Common myeloid progenitor, CD34-positive (primary cell): ENCODE results near the gene CTSL.
A peak's percentile ranks its signal among the peaks of the same experiment; 100 is the strongest.

ENCODE experiments used
- CTCF ChIA-PET: fragments of 350-600 bp; sonication (Branson Sonifier 250); formaldehyde crosslinking; loops from one replicate; lab custom pipeline; 2021; ENCODE audit warnings: antibody characterized with exemption; lab: Charles Lee
- POLR2A ChIA-PET: fragments of 350-600 bp; sonication (Branson Sonifier 250); formaldehyde crosslinking; loops from one replicate; lab custom pipeline; 2021; ENCODE audit warnings: antibody characterized with exemption; lab: Charles Lee
- DNase-seq, 3 donors: peaks; one replicate each; pipeline versions ENCODE4 v3.0.0 to v3.0.0-alpha.2; 2013
- H3K27ac ChIP-seq, 2 experiments: 1 replicate in 1 of 2; 2 replicates in 1 of 2; pipeline ENCODE4 v1.7.0; 2013; ENCODE audit warnings: inconsistent platforms in 2 of 2, low read length in 2 of 2, mild to moderate bottlenecking in 2 of 2, low read depth in 1 of 2, moderate library complexity in 1 of 2; ENCODE audit not compliant: severe bottlenecking in 2 of 2, insufficient read depth in 1 of 2, poor library complexity in 1 of 2
- H3K27me3 ChIP-seq, 5 experiments: replicated peaks in 2 of 5; 1 replicate in 3 of 5; 2 replicates in 2 of 5; pipeline versions ENCODE4 v1.6.1 to v1.7.0; 2013; ENCODE audit warnings: low read length in 4 of 5, mild to moderate bottlenecking in 2 of 5, moderate library complexity in 2 of 5, inconsistent platforms in 1 of 5; ENCODE audit not compliant: insufficient read depth in 5 of 5, control insufficient read depth in 4 of 5
- H3K36me3 ChIP-seq, 4 experiments: 1 replicate in 2 of 4; 2 replicates in 2 of 4; pipeline versions ENCODE4 v1.6.1 to v1.7.0; 2013; ENCODE audit warnings: low read length in 3 of 4, control low read depth in 1 of 4, mild to moderate bottlenecking in 1 of 4; ENCODE audit not compliant: control insufficient read depth in 4 of 4, insufficient read depth in 4 of 4
- H3K4me1 ChIP-seq, 4 experiments: 1 replicate in 3 of 4; 2 replicates in 1 of 4; pipeline versions ENCODE4 v1.6.1 to v1.7.1; 2013; ENCODE audit warnings: low read length in 3 of 4, mild to moderate bottlenecking in 3 of 4, control low read depth in 1 of 4, inconsistent platforms in 1 of 4, moderate library complexity in 1 of 4; ENCODE audit not compliant: control insufficient read depth in 4 of 4, insufficient read depth in 4 of 4; ENCODE audit errors: control extremely low read depth in 1 of 4
- H3K4me3 ChIP-seq, 7 experiments: 1 replicate in 4 of 7; 2 replicates in 3 of 7; pipeline versions ENCODE4 v1.5.1 to v1.7.0; 2013; ENCODE audit warnings: mild to moderate bottlenecking in 7 of 7, low read length in 6 of 7, moderate library complexity in 6 of 7, inconsistent platforms in 2 of 7, low read depth in 2 of 7, control low read depth in 1 of 7; ENCODE audit not compliant: insufficient read depth in 4 of 7, control insufficient read depth in 1 of 7; ENCODE audit errors: extremely low read depth in 1 of 7
- H3K9me3 ChIP-seq, 5 experiments: 1 replicate in 4 of 5; 2 replicates in 1 of 5; pipeline versions ENCODE4 v1.6.1 to v1.7.1; 2013; ENCODE audit warnings: low read length in 4 of 5, mild to moderate bottlenecking in 2 of 5, inconsistent platforms in 1 of 5, low read depth in 1 of 5, moderate library complexity in 1 of 5; ENCODE audit not compliant: control insufficient read depth in 4 of 5, insufficient read depth in 2 of 5; ENCODE audit errors: control extremely low read depth in 1 of 5
- WGBS: methylation state at CpG from one replicate; pipeline ENCODE4 v1.1.5; 2013; ENCODE audit not compliant: insufficient coverage; 5-methylcytosine and 5-hydroxymethylcytosine counted together

CTSL gene

GRCh38 chr9:87699835-87700234 is 26.1 kb upstream of the CTSL start:
- no peaks in the 10 kb centered on the region for H3K4me1 ChIP-seq
- no peaks in the 10 kb centered on the region for H3K27me3 ChIP-seq
- 100% methylated on average over 3 of the region's 4 CpGs for WGBS
- no peaks in the 10 kb centered on the region for H3K9me3 ChIP-seq
- no peak for DNase-seq
- H3K36me3 ChIP-seq, result peaks cover 23 to 93% (median 67%) of the 10 kb centered on the region in 4 experiments
- no peak overlapping the region for H3K27ac ChIP-seq
- ChIA-PET POLR2A (no interaction called here), CTCF (interaction anchor here (0.6 to 1.6 kb wide), 2 partner anchors 12 to 14 kb away, joined by 3 read pairs; no protein-coding TSS in a partner anchor)
- no peak overlapping the region for H3K4me3 ChIP-seq

DNA sequence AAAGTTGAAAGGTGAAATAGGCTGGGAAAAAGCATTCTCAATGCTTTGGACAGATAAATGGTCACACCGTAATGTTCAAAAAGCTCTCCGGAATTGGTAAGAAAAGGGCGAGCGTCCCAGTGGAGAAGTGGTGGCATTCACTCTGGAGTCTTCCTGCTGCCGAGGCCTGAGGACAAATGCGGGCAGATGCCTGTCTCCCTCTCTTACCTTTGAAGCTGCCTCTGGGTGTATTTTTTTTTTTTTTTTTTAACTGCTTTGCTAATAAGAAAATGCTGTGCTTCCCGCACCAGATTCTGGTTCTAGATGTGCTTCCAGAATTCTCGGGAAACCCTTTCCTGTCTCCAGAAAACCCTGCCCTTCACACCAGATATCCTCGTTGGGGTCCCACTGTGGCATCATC is 24.4 kb upstream of the CTSL start:
- 98% methylated on average over 7 of the region's 9 CpGs for WGBS
- Histone ChIP-seq H3K27me3 (no peaks in the 10 kb centered on the region), H3K9me3 (no peaks in the 10 kb centered on the region), H3K36me3 (peaks cover 19 to 90% (median 70%) of the 10 kb centered on the region in 4 experiments), H3K4me3 (no peak overlapping the region), H3K4me1 (no peaks in the 10 kb centered on the region), H3K27ac (no peak overlapping the region)
- CTCF ChIA-PET, result no interaction called here
- POLR2A ChIA-PET, result no interaction called here
- no peak for DNase-seq

DNA sequence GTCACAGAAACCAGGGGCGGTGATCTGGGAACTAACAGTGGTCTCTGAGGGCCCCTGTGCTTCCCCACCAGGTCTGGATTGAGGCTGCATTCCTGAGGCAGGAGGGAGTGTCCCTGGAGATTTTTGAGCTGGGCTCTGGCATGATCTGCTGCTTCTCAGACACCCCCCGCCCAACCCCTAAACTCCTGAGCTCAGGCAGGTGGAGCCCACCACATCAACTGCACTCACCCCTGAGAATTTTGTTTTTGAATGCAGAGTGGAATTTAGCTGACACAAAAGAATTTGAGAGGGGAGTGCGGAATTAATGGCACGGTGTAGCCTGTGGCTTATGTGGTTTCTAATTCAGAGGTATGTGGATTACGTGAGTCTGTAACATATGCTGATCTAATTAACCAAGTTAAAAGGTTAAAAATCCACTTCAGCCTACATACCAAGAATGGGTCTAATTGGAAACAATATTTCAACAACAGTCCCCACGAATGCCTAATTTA is 23.9 kb upstream of the CTSL start:
- ChIA-PET CTCF (no interaction called here), POLR2A (no interaction called here)
- Histone ChIP-seq H3K9me3 (no peaks in the 10 kb centered on the region), H3K27me3 (no peaks in the 10 kb centered on the region), H3K36me3 (peaks cover 21 to 90% (median 70%) of the 10 kb centered on the region in 4 experiments), H3K4me3 (no peak overlapping the region), H3K4me1 (no peaks in the 10 kb centered on the region), H3K27ac (peak overlapping the region in 1 of 2 experiments; percentile 35)
- 100% methylated on average over 1 of the region's 6 CpGs for WGBS
- no peak for DNase-seq

GRCh38 chr9:87702921-87703320 is 23.0 kb upstream of the CTSL start:
- Histone ChIP-seq H3K27me3 (no peaks in the 10 kb centered on the region), H3K4me3 (no peak overlapping the region), H3K9me3 (no peaks in the 10 kb centered on the region), H3K36me3 (peaks cover 21 to 90% (median 70%) of the 10 kb centered on the region in 4 experiments), H3K27ac (no peak overlapping the region), H3K4me1 (peaks cover 0 to 3% (median 1%) of the 10 kb centered on the region in 4 experiments)
- POLR2A ChIA-PET, result no interaction called here
- CTCF ChIA-PET, result no interaction called here
- WGBS, result 97% methylated on average over 9 of the region's 9 CpGs
- no peak for DNase-seq

- WGBS, result 97% methylated on average over 7 of the region's 7 CpGs
- DNase-seq, result no peak
- Histone ChIP-seq H3K36me3 (peaks cover 16 to 88% (median 68%) of the 10 kb centered on the region in 4 experiments), H3K4me1 (peaks cover 0 to 4% (median 2%) of the 10 kb centered on the region in 4 experiments), H3K27me3 (no peaks in the 10 kb centered on the region), H3K27ac (no peak overlapping the region), H3K9me3 (no peaks in the 10 kb centered on the region), H3K4me3 (no peak overlapping the region)
- ChIA-PET POLR2A (interaction anchor here (0.7 kb wide), 1 partner anchor 858 kb away, joined by 3 read pairs; no protein-coding TSS in a partner anchor), CTCF (no interaction called here)
Observed at GRCh38 chr9:87703636-87704276, 22.2 kb upstream of the CTSL start.

GRCh38 chr9:87704342-87704741 is 21.6 kb upstream of the CTSL start:
- WGBS, result 90% methylated on average over 6 of the region's 6 CpGs

GRCh38 chr9:87706066-87706739 is 19.7 kb upstream of the CTSL start:
- no peak for DNase-seq
- 97% methylated on average over 38 of the region's 39 CpGs for WGBS
- Histone ChIP-seq H3K27me3 (no peaks in the 10 kb centered on the region), H3K4me1 (peaks cover 0 to 4% (median 2%) of the 10 kb centered on the region in 4 experiments), H3K4me3 (no peak overlapping the region), H3K36me3 (peaks cover 18 to 73% (median 68%) of the 10 kb centered on the region in 4 experiments), H3K27ac (no peak overlapping the region), H3K9me3 (no peaks in the 10 kb centered on the region)
- POLR2A ChIA-PET, result no interaction called here
- CTCF ChIA-PET, result interaction anchor here (1.3 kb wide), 1 partner anchor 8 kb away, joined by 4 read pairs; no protein-coding TSS in a partner anchor

More at GRCh38 chr9:87704342-87704741, 21.6 kb upstream of the CTSL start:
- Histone ChIP-seq H3K9me3 (no peaks in the 10 kb centered on the region), H3K27me3 (no peaks in the 10 kb centered on the region), H3K27ac (no peak overlapping the region), H3K4me1 (peaks cover 0 to 4% (median 2%) of the 10 kb centered on the region in 4 experiments), H3K36me3 (peaks cover 16 to 86% (median 72%) of the 10 kb centered on the region in 4 experiments), H3K4me3 (no peak overlapping the region)
- no peak for DNase-seq
- POLR2A ChIA-PET, result interaction anchor here (0.7 kb wide), 1 partner anchor 858 kb away, joined by 3 read pairs; no protein-coding TSS in a partner anchor
- CTCF ChIA-PET, result no interaction called here
